ENCODE measurements around the gene MAMLD1. TPM values are rescaled to one million over a fixed set of nuclear protein-coding genes. Genes with fewer than 3 reads are reported as not detected.

The MAMLD1 gene
- total and polyA plus RNA-seq, 9 of the 15 experiments (the other 6 are each of a cell fraction or from before 2014, with no cell fraction given) = 0.12 to 0.18 TPM; not detected in 7

DNA sequence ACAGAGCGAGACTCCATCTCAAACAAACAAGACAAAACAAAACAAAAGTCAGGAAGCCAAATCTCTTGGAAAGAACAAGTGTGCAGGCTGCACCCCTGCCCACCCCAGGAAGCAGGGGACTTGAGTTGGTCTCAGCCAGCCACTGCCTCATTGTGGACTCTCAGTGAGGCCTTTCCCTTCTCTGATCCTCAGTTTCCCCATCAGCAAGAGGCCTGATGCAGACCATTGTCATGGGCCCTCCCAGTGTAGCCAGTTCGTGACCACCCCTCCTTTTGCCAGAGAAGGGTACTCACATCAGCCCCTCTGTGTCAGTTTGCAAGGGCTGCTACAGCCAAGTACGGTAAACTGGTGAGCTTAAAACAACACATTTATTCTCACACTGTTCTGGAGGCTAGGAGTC lies 48.9 kb upstream of the MAMLD1 start (continued):
- TF ChIP-seq, protein P1, sequence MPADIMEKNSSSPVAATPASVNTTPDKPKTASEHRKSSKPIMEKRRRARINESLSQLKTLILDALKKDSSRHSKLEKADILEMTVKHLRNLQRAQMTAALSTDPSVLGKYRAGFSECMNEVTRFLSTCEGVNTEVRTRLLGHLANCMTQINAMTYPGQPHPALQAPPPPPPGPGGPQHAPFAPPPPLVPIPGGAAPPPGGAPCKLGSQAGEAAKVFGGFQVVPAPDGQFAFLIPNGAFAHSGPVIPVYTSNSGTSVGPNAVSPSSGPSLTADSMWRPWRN (IDR thresholded peaks at IDR 0.05; ENCODE audit: low read depth) = no peak
- no peak for TF ChIP-seq PTTG1 (tag; IDR thresholded peaks at IDR 0.05; ENCODE audit: low read depth)
- no peak for TF ChIP-seq XRCC3 (IDR thresholded peaks at IDR 0.05)
- TF ChIP-seq TOE1 (IDR thresholded peaks at IDR 0.05; ENCODE audit: borderline replicate concordance) = no peak
- TF ChIP-seq TOE1 (CRISPR knock-in tag; IDR thresholded peaks at IDR 0.05; ENCODE audit: borderline replicate concordance, low read depth) = no peak
- TF ChIP-seq GTF2E2 (tag; IDR thresholded peaks at IDR 0.05) = no peak

DNA sequence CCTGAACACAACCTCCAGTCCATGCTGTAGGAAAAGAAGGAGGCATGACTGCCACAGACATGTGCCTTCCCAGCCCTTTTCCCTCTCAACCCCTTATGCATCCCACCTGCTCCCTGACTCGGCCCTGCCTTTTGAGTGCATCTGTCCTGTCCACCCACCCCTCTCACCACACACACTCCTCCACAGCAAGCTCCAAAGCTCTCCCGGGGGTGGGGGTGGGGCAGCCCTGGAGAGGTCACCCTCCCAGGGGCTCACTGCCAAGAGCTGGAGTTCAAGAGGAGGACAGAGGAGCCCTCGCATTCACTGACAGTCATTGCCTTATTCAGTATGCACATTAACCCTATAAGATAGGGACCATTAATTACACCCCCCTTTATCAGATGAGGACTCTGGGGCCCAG lies 46.6 kb upstream of the MAMLD1 start:
- no peak overlapping the region for H3K27ac ChIP-seq (ENCODE audit: extremely low read depth, low read depth, low read length)
- H4K20me1 ChIP-seq (replicated peaks; ENCODE audit: control insufficient read depth, insufficient read depth, low read length) = 0 out of 2 replicates have a peak, but pooled peaks cover 5% of the 10 kb centered on the region
- no peaks in the 10 kb centered on the region for H3K4me1 ChIP-seq (replicated peaks in 1 of 2; ENCODE audit: control insufficient read depth in 2 of 2, insufficient read depth in 2 of 2, low read length in 2 of 2)
- no peak overlapping the region for H3K4me2 ChIP-seq (ENCODE audit: insufficient read depth, low read length)
- no peaks in the 10 kb centered on the region for H3K36me3 ChIP-seq (ENCODE audit: control insufficient read depth, insufficient read depth, low read length)
- H3K27me3 ChIP-seq (ENCODE audit: control insufficient read depth in 2 of 2, insufficient read depth in 2 of 2, low read length in 2 of 2) = peaks cover 0 to 5% of the 10 kb centered on the region in 2 experiments; a peak in 2 of 5 replicates
- intact Hi-C loops (cut with micrococcal nuclease) (no loop called here), in situ Hi-C loops (cut with MboI) (no loop called here)
- H3K9me3 ChIP-seq (replicated peaks; ENCODE audit: control insufficient read depth, insufficient read depth, low read depth, low read length) = no peaks in the 10 kb centered on the region
- no peaks in the 10 kb centered on the region for H3K79me2 ChIP-seq (ENCODE audit: control insufficient read depth, insufficient read depth, low read length)
- H3K9ac ChIP-seq (ENCODE audit: insufficient read depth in 1 of 2, low read depth in 2 of 2, low read length in 2 of 2) = no peak overlapping the region
- H3K4me3 ChIP-seq = no peak overlapping the region
- no peaks in the 10 kb centered on the region for H3K9me1 ChIP-seq (ENCODE audit: control insufficient read depth, insufficient read depth, low read length)
- FAIRE-seq (no peak), DNase-seq (ENCODE audit: extremely low read depth in 1 of 4, low spot score in 3 of 4) (no peak), ATAC-seq (no peak)
- ChIA-PET CTCF (ENCODE audit: low intra/inter-chr PET ratio) (no interaction called here), POLR2A (interaction anchor here (1.6 kb wide), 1 partner anchor 8 kb away, joined by 3 read pairs; no protein-coding TSS in a partner anchor)
- no TSS peak for BruUV-seq (replicated peaks)
- no peak overlapping the region for H2AFZ ChIP-seq (ENCODE audit: low read depth, low read length)
- 0% methylated on average over 2 of the region's 3 CpGs for WGBS (ENCODE audit: insufficient coverage, low coverage, missing lambda C conversion rate)
- TF ChIP-seq, protein P2, sequence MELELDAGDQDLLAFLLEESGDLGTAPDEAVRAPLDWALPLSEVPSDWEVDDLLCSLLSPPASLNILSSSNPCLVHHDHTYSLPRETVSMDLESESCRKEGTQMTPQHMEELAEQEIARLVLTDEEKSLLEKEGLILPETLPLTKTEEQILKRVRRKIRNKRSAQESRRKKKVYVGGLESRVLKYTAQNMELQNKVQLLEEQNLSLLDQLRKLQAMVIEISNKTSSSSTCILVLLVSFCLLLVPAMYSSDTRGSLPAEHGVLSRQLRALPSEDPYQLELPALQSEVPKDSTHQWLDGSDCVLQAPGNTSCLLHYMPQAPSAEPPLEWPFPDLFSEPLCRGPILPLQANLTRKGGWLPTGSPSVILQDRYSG (tag; conservative IDR thresholded peaks at IDR 0.05; ENCODE audit: low read depth) = no peak
- TF ChIP-seq ZNF764 (CRISPR knock-in tag; IDR thresholded peaks at IDR 0.05; ENCODE audit: low read depth) = no peak
- no peak for TF ChIP-seq ZNF140 (CRISPR knock-in tag; IDR thresholded peaks at IDR 0.05)
- no peak for TF ChIP-seq ILF3 (IDR thresholded peaks at IDR 0.05; ENCODE audit: borderline replicate concordance)
- TF ChIP-seq, protein P3, sequence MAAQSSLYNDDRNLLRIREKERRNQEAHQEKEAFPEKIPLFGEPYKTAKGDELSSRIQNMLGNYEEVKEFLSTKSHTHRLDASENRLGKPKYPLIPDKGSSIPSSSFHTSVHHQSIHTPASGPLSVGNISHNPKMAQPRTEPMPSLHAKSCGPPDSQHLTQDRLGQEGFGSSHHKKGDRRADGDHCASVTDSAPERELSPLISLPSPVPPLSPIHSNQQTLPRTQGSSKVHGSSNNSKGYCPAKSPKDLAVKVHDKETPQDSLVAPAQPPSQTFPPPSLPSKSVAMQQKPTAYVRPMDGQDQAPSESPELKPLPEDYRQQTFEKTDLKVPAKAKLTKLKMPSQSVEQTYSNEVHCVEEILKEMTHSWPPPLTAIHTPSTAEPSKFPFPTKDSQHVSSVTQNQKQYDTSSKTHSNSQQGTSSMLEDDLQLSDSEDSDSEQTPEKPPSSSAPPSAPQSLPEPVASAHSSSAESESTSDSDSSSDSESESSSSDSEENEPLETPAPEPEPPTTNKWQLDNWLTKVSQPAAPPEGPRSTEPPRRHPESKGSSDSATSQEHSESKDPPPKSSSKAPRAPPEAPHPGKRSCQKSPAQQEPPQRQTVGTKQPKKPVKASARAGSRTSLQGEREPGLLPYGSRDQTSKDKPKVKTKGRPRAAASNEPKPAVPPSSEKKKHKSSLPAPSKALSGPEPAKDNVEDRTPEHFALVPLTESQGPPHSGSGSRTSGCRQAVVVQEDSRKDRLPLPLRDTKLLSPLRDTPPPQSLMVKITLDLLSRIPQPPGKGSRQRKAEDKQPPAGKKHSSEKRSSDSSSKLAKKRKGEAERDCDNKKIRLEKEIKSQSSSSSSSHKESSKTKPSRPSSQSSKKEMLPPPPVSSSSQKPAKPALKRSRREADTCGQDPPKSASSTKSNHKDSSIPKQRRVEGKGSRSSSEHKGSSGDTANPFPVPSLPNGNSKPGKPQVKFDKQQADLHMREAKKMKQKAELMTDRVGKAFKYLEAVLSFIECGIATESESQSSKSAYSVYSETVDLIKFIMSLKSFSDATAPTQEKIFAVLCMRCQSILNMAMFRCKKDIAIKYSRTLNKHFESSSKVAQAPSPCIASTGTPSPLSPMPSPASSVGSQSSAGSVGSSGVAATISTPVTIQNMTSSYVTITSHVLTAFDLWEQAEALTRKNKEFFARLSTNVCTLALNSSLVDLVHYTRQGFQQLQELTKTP (IDR thresholded peaks at IDR 0.05; ENCODE audit: low read depth in 1 of 2, partially characterized antibody in 2 of 2) = no peak
- TF ChIP-seq, protein P4, sequence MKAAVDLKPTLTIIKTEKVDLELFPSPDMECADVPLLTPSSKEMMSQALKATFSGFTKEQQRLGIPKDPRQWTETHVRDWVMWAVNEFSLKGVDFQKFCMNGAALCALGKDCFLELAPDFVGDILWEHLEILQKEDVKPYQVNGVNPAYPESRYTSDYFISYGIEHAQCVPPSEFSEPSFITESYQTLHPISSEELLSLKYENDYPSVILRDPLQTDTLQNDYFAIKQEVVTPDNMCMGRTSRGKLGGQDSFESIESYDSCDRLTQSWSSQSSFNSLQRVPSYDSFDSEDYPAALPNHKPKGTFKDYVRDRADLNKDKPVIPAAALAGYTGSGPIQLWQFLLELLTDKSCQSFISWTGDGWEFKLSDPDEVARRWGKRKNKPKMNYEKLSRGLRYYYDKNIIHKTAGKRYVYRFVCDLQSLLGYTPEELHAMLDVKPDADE (conservative IDR thresholded peaks at IDR 0.05; ENCODE audit: control insufficient read depth, low read depth, low read length) = no peak
- TF ChIP-seq MBD2 (IDR thresholded peaks at IDR 0.05; ENCODE audit: borderline replicate concordance, low read depth) = no peak
- no peak for TF ChIP-seq MTA3 (IDR thresholded peaks at IDR 0.05; ENCODE audit: borderline replicate concordance)
- no peak for TF ChIP-seq TBP (optimal IDR thresholded peaks at IDR 0.05; ENCODE audit: low read depth, low read length)

Data from K562 (cell line).